ENCODE data around the gene UBE2L5.
"Not testable (repeated sequence)": the region's sequence is repeated elsewhere in the genome, so short reads cannot be mapped to it uniquely, and the experiment has no call there.

UBE2L5 gene

DNA sequence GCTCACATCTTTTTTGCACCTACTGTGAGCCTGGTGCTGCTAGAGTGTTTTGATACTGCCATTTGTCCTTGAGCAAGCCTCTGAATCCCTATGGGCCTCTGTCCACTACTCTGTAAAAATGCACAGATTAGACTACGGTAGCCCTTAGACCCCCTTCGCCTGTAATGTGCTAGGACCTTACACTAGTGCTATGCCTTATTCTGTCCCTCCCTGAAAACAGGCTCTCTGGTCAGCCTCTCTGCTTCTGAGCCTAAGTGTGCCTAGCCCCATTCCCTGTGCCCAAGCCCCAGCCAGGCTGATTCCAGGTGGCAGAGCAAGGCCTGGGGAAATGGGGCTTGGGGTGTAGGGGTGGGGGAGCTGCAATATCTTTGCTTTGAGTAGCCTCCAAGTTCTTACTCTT is 32.7 kb downstream of the UBE2L5 start:
- peaks cover 14% of the 10 kb centered on the region for H3K36me3 Mint-ChIP-seq (ENCODE audit: insufficient read depth)
- peak overlapping the region; percentile 80 for H3K27ac Mint-ChIP-seq (ENCODE audit: low read depth)
- H3K4me1 Mint-ChIP-seq: peaks cover 29% of the 10 kb centered on the region
- DNase-seq (ENCODE audit: low spot score in 2 of 2) (no peak), ATAC-seq (replicated peaks; ENCODE audit: extremely low read depth, poor library complexity, severe bottlenecking) (no peak)
- no peak overlapping the region for H3K4me3 Mint-ChIP-seq
- no peaks in the 10 kb centered on the region for H3K27me3 Mint-ChIP-seq
- no peaks in the 10 kb centered on the region for H3K9me3 Mint-ChIP-seq

DNA sequence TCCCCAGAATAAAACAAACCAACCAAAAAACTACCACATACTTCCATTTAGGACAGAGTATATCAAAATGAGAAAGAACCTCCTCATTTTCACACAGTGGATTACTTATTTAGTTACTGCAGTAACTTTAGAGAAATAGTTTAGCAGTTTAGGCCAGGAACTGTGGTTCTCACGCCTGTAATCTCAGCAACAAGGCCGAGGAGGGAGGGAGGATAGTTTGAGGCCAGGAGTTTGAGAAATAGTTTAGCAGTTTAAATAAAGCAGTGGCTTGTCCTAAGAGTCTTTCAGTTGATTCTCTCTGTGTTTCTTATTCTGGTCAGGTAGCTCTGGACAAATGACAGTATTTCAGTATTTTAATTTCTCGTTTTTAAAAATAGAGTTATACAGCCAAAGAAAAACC is 34.0 kb downstream of the UBE2L5 start:
- DNase-seq (ENCODE audit: low spot score in 2 of 2) (no peak), ATAC-seq (replicated peaks; ENCODE audit: extremely low read depth, poor library complexity, severe bottlenecking) (no peak)
- Mint-ChIP-seq H3K9me3 (no peaks in the 10 kb centered on the region), H3K27ac (ENCODE audit: low read depth) (peak overlapping the region; percentile 32), H3K4me3 (no peak overlapping the region), H3K4me1 (peaks cover 32% of the 10 kb centered on the region), H3K27me3 (no peaks in the 10 kb centered on the region), H3K36me3 (ENCODE audit: insufficient read depth) (peaks cover 19% of the 10 kb centered on the region)

DNA sequence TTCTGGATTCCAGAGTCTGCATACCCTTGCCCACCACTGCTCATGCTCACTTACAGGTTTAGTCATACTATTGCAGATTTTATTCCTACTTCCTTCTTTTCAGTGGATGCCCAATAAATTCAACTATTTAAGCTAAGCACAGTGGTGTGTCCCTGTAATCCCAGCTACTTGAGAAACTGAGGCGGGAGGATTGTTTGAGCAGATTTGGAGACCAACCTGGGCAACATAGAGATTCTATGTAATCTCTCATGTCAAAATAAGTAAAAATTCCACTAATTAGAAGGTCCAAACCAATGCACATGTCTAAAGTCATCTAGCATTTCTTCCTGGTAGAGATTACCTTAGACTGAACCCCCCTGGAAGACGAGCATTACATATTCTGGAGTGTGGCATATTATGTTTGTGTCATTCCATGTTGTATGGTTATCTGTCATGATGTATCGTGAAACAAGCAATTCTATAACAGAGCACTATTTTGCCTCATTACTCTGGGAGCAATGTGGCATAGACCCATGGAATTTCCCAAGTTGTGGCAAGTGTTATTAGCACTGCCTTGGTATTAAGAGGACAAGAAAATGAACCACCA is 35.1 kb downstream of the UBE2L5 start:
- peak overlapping the region; percentile 46 for H3K27ac Mint-ChIP-seq (ENCODE audit: low read depth)
- peaks cover 29% of the 10 kb centered on the region for H3K36me3 Mint-ChIP-seq (ENCODE audit: insufficient read depth)
- H3K9me3 Mint-ChIP-seq: no peaks in the 10 kb centered on the region
- DNase-seq (ENCODE audit: low spot score in 2 of 2) (no peak), ATAC-seq (replicated peaks; ENCODE audit: extremely low read depth, poor library complexity, severe bottlenecking) (no peak)
- no peaks in the 10 kb centered on the region for H3K27me3 Mint-ChIP-seq
- peaks cover 35% of the 10 kb centered on the region for H3K4me1 Mint-ChIP-seq
- no peak overlapping the region for H3K4me3 Mint-ChIP-seq

DNA sequence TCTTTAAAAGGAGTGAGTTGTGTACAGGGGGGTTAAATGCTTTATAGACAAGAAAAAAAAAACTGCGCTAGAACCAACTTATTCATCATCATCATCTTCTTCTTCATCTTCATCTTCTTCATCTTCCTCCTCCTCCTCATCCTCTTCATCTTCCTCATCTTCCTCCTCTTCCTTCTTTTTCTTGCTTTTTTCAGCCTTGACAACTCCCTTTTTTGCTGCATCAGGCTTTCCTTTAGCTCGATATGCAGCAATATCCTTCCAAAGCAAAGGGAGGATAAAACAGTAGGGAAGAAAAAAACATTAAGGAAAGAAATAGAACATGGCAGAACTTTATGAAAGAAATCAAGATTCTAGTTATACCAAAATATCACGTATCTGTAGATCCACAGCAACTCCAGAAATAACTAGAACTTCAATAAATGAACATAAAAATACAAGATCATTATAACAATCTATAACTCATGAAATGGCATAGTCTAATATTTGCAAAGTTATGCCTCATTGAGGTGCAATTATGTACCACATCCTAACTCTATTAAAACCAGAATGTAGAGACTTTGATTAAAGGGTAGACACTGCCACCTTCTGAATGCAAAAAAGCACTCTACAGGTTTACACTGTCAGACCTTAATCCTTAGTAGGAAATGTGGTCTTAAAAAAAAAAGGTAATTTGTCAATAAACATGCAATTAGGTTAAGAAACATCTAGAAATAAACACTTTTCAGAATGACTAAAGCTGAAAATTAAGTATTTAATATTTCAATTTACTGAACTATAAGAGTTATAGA is 39.2 kb downstream of the UBE2L5 start:
- Mint-ChIP-seq H3K4me3 (peak overlapping the region; percentile 72), H3K36me3 (ENCODE audit: insufficient read depth) (peaks cover 51% of the 10 kb centered on the region), H3K27ac (ENCODE audit: low read depth) (peak overlapping the region; percentile 91), H3K4me1 (peaks cover 44% of the 10 kb centered on the region)
- not testable (repeated sequence) for H3K9me3 Mint-ChIP-seq; DNase-seq (ENCODE audit: low spot score in 2 of 2); H3K27me3 Mint-ChIP-seq
- peak; percentile 26 for ATAC-seq (replicated peaks; ENCODE audit: extremely low read depth, poor library complexity, severe bottlenecking)

DNA sequence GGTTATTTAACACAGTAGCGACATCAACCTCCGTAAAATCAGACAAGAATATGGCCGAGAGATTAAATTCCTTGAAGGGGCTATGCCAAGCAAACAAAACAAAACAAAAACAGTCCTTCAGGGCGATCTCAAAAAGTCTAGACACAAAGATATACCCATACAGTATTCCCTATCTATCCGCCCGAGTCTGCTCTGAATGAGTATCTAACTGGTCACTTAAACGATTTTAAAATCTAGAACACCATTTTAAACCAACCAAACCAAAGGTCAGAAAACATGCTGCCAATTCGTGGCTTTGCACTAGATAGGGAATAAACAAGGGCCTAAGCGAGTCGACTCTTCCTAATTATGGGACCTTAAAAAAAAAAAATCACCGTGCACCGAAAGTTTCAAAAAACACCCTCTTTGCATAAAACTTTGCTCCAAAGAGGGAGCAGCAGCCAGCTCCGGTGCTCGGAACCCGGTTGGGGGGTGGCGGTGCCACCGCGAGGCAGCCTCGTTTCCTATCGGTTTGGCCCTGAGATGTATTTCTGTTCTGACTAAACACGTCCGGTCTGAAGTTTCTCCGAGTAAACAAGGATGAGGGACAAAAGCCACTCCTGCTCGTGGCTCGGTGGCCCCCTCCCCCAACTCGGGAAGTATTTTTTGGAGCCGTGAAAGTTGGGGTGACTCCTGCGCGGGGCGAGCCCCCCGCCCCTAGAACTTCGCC is 41.6 kb downstream of the UBE2L5 start:
- Mint-ChIP-seq H3K4me3 (peak overlapping the region; percentile 84), H3K27ac (ENCODE audit: low read depth) (peak overlapping the region; percentile 95), H3K36me3 (ENCODE audit: insufficient read depth) (peaks cover 46% of the 10 kb centered on the region), H3K4me1 (peaks cover 33% of the 10 kb centered on the region), H3K9me3 (no peaks in the 10 kb centered on the region), H3K27me3 (no peaks in the 10 kb centered on the region)
- ATAC-seq (replicated peaks; ENCODE audit: extremely low read depth, poor library complexity, severe bottlenecking): peak; percentile 17
- DNase-seq (ENCODE audit: low spot score in 2 of 2): peak; percentile 44 to 59

DNA sequence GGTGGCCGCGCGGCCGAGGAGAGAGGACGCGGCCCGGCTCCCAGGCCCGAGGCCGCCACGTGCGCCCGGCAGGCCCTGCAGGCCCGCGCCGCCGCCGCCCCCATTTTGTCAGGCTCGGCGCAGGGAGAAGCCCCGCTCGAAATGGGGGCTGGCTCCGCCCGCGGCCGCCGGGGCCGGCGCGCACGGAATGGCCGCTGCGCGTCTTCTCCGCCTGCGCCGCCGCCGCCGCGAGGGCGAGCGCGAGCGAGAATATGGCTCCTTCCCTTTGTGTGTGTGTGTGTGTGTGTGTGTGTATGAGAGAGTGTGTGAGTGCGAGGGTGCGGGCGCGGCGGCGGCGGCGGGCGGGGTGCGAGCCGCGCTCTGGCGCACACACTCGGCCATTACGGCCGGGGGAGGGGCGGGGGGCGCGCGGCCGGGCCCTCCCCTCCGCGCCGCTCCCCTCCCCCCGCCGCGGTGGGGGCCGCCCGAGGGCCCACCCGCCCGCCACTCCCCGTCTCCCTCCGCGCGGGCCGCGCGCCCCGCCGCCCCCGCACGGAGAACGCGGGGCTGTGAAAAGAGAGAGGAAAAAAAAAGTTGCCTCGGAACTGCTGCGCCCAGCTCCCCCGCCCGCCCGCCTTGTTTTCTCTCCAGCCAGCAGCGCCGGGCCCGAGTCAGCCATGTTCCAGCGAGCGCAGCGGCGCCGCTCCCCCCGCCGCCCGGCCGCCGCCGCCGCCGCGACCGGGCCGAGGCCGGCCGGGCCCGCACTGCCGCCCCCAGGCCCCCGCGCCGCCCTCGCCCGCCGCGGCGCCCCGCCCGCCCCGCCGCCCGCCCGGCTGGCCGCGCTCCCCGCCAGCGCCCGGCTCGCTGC is 42.4 kb downstream of the UBE2L5 start:
- Mint-ChIP-seq H3K9me3 (no peaks in the 10 kb centered on the region), H3K27me3 (no peaks in the 10 kb centered on the region), H3K4me1 (peaks cover 26% of the 10 kb centered on the region), H3K36me3 (ENCODE audit: insufficient read depth) (peaks cover 39% of the 10 kb centered on the region), H3K4me3 (peak overlapping the region; percentile 84), H3K27ac (ENCODE audit: low read depth) (peak overlapping the region; percentile 95)
- peak; percentile 47 for ATAC-seq (replicated peaks; ENCODE audit: extremely low read depth, poor library complexity, severe bottlenecking)
- peak; percentile 53 to 61 for DNase-seq (ENCODE audit: low spot score in 2 of 2)

DNA sequence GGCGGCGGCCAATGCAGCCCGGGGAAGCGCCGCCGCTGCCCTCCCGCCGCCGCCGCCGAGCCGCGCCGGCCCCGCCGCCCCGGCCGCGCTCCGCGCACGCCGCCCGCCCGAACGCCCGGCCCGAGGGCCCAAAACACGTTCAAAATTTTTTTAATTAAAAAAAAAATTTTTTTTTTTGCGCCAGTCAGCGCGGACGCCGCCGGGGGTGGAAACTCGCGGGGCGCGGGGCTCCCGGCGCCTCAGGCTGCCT is 43.0 kb downstream of the UBE2L5 start:
- peak overlapping the region; percentile 98 for H3K27ac Mint-ChIP-seq (ENCODE audit: low read depth)

DNA sequence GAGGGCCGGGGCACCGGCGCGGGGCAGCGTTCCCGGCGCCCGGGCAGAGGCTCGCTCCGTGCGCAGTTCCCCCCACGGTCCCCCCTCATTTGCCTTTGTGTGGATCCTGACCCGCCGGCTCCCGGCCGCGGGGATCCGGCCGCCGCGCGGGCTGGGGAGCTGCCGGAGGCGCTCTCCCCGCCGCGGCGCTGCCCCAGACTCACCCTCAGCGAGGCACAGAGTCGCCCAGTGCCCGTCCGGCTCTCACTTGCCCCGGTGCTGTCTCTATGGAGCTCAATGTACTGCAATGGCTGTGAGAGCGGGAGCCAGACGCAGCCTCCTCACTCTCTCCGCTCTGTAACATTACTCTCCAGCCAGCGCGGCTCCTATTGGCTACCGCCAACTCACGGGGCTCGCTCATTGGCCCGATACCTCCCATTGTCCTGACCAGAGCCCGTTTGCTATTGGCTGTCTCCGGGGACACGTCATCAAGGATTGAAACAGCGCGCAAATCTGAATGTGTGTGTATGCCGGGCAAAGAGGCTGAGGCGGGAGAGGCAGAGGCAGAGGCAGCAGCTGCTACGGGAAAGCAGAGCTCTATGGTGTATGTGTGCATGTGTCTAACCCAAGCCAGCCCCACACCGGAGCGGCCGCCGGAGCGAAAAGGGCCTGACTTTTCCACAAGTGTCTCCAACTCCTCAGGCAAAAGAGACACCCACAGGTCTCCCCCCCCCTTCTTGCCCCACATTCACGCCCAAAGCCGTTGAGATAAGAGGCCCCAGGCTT is 43.5 kb downstream of the UBE2L5 start, which contains the start of gene HMGB1:
Gene HMGB1, minus strand, starts transcription at position 344 of the 765 bp plus-strand sequence. CDS start 2,256 bp downstream, outside the sequence.
- peak; percentile 92 to 96 for DNase-seq (ENCODE audit: low spot score in 2 of 2)
- peaks cover 34% of the 10 kb centered on the region for H3K36me3 Mint-ChIP-seq (ENCODE audit: insufficient read depth)
- H3K9me3 Mint-ChIP-seq: no peaks in the 10 kb centered on the region
- no peaks in the 10 kb centered on the region for H3K27me3 Mint-ChIP-seq
- peaks cover 26% of the 10 kb centered on the region for H3K4me1 Mint-ChIP-seq
- ATAC-seq (replicated peaks; ENCODE audit: extremely low read depth, poor library complexity, severe bottlenecking): peak; percentile 85
- peak within 1 kb of the TSS; percentile 98 for H3K27ac Mint-ChIP-seq (ENCODE audit: low read depth)
- peak within 1 kb of the TSS; percentile 96 for H3K4me3 Mint-ChIP-seq

More for the DNA sequence above, 43.0 kb downstream of the UBE2L5 start:
- ATAC-seq (replicated peaks; ENCODE audit: extremely low read depth, poor library complexity, severe bottlenecking) (no peak), DNase-seq (ENCODE audit: low spot score in 2 of 2) (no peak)
- peaks cover 26% of the 10 kb centered on the region for H3K4me1 Mint-ChIP-seq
- peaks cover 37% of the 10 kb centered on the region for H3K36me3 Mint-ChIP-seq (ENCODE audit: insufficient read depth)
- no peaks in the 10 kb centered on the region for H3K9me3 Mint-ChIP-seq
- H3K27me3 Mint-ChIP-seq: no peaks in the 10 kb centered on the region
- H3K4me3 Mint-ChIP-seq: peak overlapping the region; percentile 84

DNA sequence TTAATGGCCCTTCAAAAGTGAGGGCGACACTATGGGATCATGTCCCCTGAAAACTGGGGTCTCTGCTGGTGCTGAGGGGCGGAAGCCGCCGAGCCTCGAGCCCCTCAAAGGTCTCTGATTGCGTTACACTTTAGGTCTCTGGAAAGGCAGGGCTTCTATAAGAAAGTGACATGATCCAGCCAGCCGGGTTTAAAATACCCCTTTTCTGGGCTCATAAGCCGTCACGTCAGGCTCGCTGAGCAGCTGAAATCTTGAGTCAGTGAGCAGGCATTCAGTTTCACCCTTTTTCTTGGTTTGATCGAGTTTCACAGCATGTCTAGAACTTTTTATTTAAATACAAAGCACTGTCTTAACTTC is 44.0 kb downstream of the UBE2L5 start:
- Mint-ChIP-seq H3K9me3 (no peaks in the 10 kb centered on the region), H3K4me1 (peaks cover 23% of the 10 kb centered on the region), H3K36me3 (ENCODE audit: insufficient read depth) (peaks cover 32% of the 10 kb centered on the region), H3K27ac (ENCODE audit: low read depth) (peak overlapping the region; percentile 98), H3K27me3 (no peaks in the 10 kb centered on the region), H3K4me3 (peak overlapping the region; percentile 96)
- ATAC-seq (replicated peaks; ENCODE audit: extremely low read depth, poor library complexity, severe bottlenecking) (no peak), DNase-seq (ENCODE audit: low spot score in 2 of 2) (no peak)

DNA sequence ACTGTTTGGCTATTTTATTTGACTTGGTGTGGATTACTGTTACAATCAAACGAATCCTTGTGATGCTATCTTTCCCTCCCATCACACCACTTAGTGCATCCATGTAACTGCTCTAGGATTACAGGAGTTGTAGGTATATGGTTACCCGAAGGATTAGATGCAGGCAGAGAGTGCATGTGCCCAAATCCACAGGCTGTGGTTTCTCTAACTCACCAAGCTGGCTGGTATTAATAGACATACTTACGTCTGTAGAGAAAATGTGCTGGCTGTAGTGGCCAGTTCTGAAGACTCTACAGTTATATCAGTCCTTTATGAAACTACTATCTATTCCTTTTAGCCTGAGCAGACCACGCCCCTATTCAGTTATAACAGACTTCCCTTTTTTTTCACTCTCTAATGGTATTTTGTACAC is 44.6 kb downstream of the UBE2L5 start:
- no peak for ATAC-seq (replicated peaks; ENCODE audit: extremely low read depth, poor library complexity, severe bottlenecking)
- Mint-ChIP-seq H3K36me3 (ENCODE audit: insufficient read depth) (peaks cover 27% of the 10 kb centered on the region), H3K4me1 (peaks cover 20% of the 10 kb centered on the region), H3K27ac (ENCODE audit: low read depth) (no peak overlapping the region), H3K9me3 (no peaks in the 10 kb centered on the region), H3K27me3 (no peaks in the 10 kb centered on the region), H3K4me3 (no peak overlapping the region)
- DNase-seq (ENCODE audit: low spot score in 2 of 2): no peak

DNA sequence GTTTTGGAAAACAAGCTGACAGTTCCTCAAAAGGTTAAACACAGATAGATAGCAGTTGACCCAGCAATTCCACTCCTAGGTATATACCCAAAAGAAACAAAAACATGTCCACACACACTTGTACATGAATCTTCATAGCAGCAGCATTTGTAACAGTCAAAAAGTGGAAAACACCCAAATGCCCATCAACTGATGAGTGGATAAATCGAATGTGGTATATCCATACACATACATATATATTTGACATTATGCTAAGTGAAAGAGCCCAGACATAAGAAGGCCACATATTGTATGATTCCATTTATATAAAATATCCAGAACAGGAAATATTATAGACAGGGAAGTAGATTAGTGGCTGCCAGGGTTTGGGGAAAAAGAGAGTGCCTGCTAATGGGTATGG is 51.4 kb downstream of the UBE2L5 start:
- H3K9me3 Mint-ChIP-seq: no peaks in the 10 kb centered on the region
- no peaks in the 10 kb centered on the region for H3K4me1 Mint-ChIP-seq
- no peak overlapping the region for H3K4me3 Mint-ChIP-seq
- DNase-seq (ENCODE audit: low spot score in 2 of 2) (no peak), ATAC-seq (replicated peaks; ENCODE audit: extremely low read depth, poor library complexity, severe bottlenecking) (no peak)
- no peak overlapping the region for H3K27ac Mint-ChIP-seq (ENCODE audit: low read depth)
- no peaks in the 10 kb centered on the region for H3K27me3 Mint-ChIP-seq
- no peaks in the 10 kb centered on the region for H3K36me3 Mint-ChIP-seq (ENCODE audit: insufficient read depth)
